ENCODE data around the gene DGKG.

The DGKG gene

GRCh38 chr3:186283096-186283495 lies 78.9 kb downstream of the DGKG start:
- FAIRE-seq = no peak
- DNase-seq (ENCODE audit: extremely low spot score, insufficient read length, low read depth) = no peak

GRCh38 chr3:186281176-186281575 lies 80.9 kb downstream of the DGKG start:
- FAIRE-seq = no peak
- DNase-seq (ENCODE audit: extremely low spot score, insufficient read length, low read depth) = no peak

- DNase-seq (ENCODE audit: extremely low spot score, insufficient read length, low read depth) (no peak), FAIRE-seq (no peak)
These were observed 81.3 kb downstream of the DGKG start for GRCh38 chr3:186280737-186281136.

GRCh38 chr3:186277268-186277909 lies 84.6 kb downstream of the DGKG start:
- FAIRE-seq (no peak), DNase-seq (ENCODE audit: extremely low spot score, insufficient read length, low read depth) (no peak)

GRCh38 chr3:186275436-186275835 lies 86.6 kb downstream of the DGKG start:
- FAIRE-seq (no peak), DNase-seq (ENCODE audit: extremely low spot score, insufficient read length, low read depth) (no peak)

GRCh38 chr3:186273586-186273985 lies 88.4 kb downstream of the DGKG start:
- FAIRE-seq (no peak), DNase-seq (ENCODE audit: extremely low spot score, insufficient read length, low read depth) (no peak)

GRCh38 chr3:186270701-186271100 lies 91.3 kb downstream of the DGKG start:
- FAIRE-seq (no peak), DNase-seq (ENCODE audit: extremely low spot score, insufficient read length, low read depth) (no peak)

GRCh38 chr3:186268616-186269448 lies 93.2 kb downstream of the DGKG start:
- no peak for FAIRE-seq
- DNase-seq (ENCODE audit: extremely low spot score, insufficient read length, low read depth) = no peak

- DNase-seq (ENCODE audit: extremely low spot score, insufficient read length, low read depth) (no peak), FAIRE-seq (no peak)
These were observed 94.3 kb downstream of the DGKG start for GRCh38 chr3:186267758-186268157.

GRCh38 chr3:186264608-186265400 lies 97.2 kb downstream of the DGKG start:
- FAIRE-seq (no peak), DNase-seq (ENCODE audit: extremely low spot score, insufficient read length, low read depth) (no peak)

GRCh38 chr3:186261638-186262037 lies 100.4 kb downstream of the DGKG start:
- FAIRE-seq (no peak), DNase-seq (ENCODE audit: extremely low spot score, insufficient read length, low read depth) (no peak)

- DNase-seq (ENCODE audit: extremely low spot score, insufficient read length, low read depth) (no peak), FAIRE-seq (no peak)
These were observed 101.3 kb downstream of the DGKG start for GRCh38 chr3:186260726-186261125.

GRCh38 chr3:186259612-186260383 lies 102.2 kb downstream of the DGKG start:
- peak; percentile 63 for FAIRE-seq
- DNase-seq (ENCODE audit: extremely low spot score, insufficient read length, low read depth) = peak; percentile 49

- no peak for FAIRE-seq
- DNase-seq (ENCODE audit: extremely low spot score, insufficient read length, low read depth) = no peak
These were observed 103.1 kb downstream of the DGKG start for GRCh38 chr3:186258968-186259367.

GRCh38 chr3:186257866-186258265 lies 104.2 kb downstream of the DGKG start:
- no peak for DNase-seq (ENCODE audit: extremely low spot score, insufficient read length, low read depth)

GRCh38 chr3:186255703-186256331 lies 106.2 kb downstream of the DGKG start:
- FAIRE-seq = peak; percentile 66
- DNase-seq (ENCODE audit: extremely low spot score, insufficient read length, low read depth) = no peak

More at GRCh38 chr3:186257866-186258265, 104.2 kb downstream of the DGKG start:
- FAIRE-seq = no peak

- peak; percentile 38 for DNase-seq (ENCODE audit: extremely low spot score, insufficient read length, low read depth)
These were observed 107.1 kb downstream of the DGKG start for GRCh38 chr3:186254676-186255650.

GRCh38 chr3:186251948-186252619 lies 110.0 kb downstream of the DGKG start:
- no peak for FAIRE-seq
- DNase-seq (ENCODE audit: extremely low spot score, insufficient read length, low read depth) = no peak

More at GRCh38 chr3:186254676-186255650, 107.1 kb downstream of the DGKG start:
- FAIRE-seq = peak; percentile 85

All from GM18507 (cell line).